Measurements from ENCODE around the gene MORN5. TPM values are rescaled to one million over a fixed set of nuclear protein-coding genes. Genes with fewer than 3 reads are reported as not detected.

The MORN5 gene
- total RNA-seq, 1 donor: not detected

DNA sequence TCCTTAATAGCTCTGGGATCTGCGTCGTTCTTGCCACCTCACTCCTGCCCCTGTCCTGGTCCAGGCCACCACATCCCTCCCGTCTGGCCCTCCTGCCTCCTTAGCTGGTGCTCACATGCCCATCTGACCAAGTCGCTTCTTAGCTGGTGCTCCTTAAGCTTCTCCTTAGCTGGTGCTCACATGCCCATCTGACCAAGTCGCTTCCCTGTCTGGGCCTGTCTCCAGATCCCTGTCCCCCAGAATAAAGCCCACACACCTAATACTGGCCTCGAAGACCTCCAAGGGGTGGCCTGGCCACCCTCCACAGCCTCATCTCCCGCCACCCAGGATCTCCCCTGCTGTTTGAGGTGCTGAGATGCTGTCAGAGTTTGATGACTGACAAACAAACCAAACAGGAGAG lies 35.2 kb upstream of the MORN5 start:
- TF ChIP-seq, protein P1, sequence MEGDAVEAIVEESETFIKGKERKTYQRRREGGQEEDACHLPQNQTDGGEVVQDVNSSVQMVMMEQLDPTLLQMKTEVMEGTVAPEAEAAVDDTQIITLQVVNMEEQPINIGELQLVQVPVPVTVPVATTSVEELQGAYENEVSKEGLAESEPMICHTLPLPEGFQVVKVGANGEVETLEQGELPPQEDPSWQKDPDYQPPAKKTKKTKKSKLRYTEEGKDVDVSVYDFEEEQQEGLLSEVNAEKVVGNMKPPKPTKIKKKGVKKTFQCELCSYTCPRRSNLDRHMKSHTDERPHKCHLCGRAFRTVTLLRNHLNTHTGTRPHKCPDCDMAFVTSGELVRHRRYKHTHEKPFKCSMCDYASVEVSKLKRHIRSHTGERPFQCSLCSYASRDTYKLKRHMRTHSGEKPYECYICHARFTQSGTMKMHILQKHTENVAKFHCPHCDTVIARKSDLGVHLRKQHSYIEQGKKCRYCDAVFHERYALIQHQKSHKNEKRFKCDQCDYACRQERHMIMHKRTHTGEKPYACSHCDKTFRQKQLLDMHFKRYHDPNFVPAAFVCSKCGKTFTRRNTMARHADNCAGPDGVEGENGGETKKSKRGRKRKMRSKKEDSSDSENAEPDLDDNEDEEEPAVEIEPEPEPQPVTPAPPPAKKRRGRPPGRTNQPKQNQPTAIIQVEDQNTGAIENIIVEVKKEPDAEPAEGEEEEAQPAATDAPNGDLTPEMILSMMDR (IDR thresholded peaks at IDR 0.05; ENCODE audit: insufficient read depth, low read length): no peak
- H3K4me3 ChIP-seq (ENCODE audit: low read depth, low read length): no peak overlapping the region
- no peak for DNase-seq (ENCODE audit: low read depth)

DNA sequence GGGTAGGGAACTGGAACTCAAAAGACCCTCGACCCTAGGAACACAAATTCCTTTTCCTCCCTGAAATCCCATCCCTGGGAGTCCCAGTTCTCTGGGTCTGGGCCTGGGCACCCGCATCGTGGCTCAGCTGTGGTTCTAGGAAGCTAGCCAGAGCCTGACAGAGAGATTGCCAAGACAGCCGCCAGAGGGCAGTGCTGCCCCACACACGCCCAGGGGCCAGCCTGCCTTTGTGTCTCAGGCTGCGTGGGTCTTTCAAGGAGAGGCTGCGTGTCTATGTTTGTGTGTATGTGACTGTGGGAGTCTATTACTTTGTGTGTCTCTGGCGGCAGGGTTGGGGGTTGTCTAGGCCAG lies 34.6 kb upstream of the MORN5 start:
- TF ChIP-seq, protein P1 (IDR thresholded peaks at IDR 0.05; ENCODE audit: insufficient read depth, low read length): peak; percentile 95
- DNase-seq (ENCODE audit: low read depth): peak; percentile 81
- no peak overlapping the region for H3K4me3 ChIP-seq (ENCODE audit: low read depth, low read length)

DNA sequence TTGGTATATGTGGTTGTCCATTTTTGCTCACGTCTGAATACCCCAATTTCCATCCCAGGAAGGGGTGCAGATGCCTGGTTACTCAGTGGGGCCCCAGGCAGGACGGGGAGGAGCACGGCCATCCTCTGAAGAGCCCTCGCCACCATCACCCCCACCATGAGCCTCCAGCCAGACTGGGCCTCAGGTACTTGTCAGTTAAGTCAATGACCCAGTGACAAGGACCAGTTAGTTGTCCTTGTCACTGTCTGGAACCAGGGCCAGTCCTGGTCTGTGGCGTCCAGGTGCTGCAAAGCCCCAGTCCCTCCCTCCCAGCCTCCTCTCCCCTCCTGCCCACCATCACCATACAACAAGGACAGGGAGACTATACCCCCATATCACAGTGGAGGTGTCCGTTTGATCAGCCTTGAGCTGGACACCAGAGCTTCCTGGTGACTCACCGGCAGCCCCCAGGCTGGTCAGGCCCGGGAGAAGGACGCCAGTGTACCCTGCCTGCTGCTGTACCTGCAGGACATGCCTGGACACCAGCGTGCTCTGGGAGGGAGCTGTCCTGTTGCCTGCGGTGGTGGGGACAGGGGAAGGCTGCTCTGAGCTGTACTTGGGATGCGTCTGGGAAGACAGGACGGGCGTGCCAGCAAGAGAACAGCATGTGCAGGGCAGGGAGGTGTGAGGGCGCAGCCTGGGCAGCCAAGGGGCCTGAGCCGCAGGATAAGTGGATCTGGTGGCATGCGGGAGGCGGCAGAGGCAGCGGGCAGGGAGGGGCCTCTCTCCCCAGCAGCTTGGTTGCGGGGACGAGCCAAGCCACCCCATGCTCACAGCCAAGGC lies 34.0 kb upstream of the MORN5 start:
- no peak overlapping the region for H3K4me3 ChIP-seq (ENCODE audit: low read depth, low read length)
- peak; percentile 6 for DNase-seq (ENCODE audit: low read depth)
- TF ChIP-seq, protein P1 (IDR thresholded peaks at IDR 0.05; ENCODE audit: insufficient read depth, low read length): no peak

DNA sequence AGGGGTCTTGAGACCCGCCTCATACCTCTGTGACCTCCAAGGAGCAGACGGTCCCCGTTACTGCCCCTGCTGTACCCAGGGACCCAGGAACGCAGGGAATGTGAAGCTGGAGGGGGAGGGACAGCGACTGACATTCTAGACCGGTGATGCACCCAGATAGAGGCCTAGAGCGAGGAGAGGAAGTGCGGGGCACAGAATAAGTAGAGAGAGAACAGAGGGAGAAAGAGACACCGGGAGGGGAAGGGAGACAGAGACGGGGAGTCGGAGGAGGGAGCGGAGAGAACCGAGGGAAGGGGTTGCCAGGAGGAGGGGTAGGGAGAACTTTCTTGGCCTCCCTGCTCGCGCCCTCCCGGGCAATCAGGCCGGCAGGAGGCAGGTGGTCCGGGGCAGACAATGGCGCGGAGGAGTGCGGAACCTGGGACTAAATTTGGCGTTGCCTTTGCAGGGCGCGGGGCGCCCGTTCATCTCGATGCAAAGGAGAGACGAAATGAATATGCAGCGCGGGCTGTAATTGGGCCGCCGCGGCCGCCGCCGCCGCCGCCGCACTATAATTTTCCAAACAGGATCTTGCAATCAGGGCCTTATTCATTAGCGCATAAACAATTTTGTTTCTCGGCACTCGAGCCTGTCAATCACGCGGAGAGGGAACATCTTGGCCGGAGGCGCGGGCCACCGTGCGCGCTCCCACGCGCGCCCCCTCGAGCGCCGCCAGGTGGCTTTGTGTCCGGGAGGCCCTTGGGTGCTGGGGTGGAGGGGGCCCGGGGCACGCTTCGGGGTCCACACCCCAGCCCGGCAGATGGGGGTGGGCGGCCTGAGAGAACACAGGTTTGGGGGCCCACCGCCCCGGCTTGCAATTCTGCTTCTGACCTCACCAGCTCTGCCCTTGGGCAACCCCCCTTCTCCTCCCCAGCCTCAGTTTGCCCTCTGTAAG lies 33.1 kb upstream of the MORN5 start:
- TF ChIP-seq, protein P1 (IDR thresholded peaks at IDR 0.05; ENCODE audit: insufficient read depth, low read length): no peak
- peak overlapping the region; percentile 39 for H3K4me3 ChIP-seq (ENCODE audit: low read depth, low read length)
- peak; percentile 33 for DNase-seq (ENCODE audit: low read depth)

DNA sequence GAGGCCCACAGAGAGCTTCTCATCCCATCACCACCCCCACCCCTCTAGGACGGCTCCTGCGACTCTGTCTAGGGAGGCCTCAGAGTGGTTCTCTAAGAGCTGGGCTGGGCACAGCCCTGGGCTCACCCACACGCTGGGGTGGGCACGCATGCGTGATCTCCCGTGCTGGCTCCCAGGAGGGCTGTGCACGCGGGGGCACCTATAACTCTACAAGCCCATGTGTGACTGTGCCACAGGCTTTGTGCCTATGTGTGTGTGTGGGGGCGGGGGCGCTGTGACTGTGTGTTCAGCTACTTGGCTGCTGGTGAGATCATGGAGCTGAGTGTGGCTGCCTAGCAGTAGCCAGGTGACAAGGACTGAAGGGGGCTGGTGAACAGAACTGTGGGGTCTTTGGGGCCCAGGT lies 32.3 kb upstream of the MORN5 start:
- DNase-seq (ENCODE audit: low read depth): no peak
- no peak overlapping the region for H3K4me3 ChIP-seq (ENCODE audit: low read depth, low read length)
- TF ChIP-seq, protein P1 (IDR thresholded peaks at IDR 0.05; ENCODE audit: insufficient read depth, low read length): no peak

DNA sequence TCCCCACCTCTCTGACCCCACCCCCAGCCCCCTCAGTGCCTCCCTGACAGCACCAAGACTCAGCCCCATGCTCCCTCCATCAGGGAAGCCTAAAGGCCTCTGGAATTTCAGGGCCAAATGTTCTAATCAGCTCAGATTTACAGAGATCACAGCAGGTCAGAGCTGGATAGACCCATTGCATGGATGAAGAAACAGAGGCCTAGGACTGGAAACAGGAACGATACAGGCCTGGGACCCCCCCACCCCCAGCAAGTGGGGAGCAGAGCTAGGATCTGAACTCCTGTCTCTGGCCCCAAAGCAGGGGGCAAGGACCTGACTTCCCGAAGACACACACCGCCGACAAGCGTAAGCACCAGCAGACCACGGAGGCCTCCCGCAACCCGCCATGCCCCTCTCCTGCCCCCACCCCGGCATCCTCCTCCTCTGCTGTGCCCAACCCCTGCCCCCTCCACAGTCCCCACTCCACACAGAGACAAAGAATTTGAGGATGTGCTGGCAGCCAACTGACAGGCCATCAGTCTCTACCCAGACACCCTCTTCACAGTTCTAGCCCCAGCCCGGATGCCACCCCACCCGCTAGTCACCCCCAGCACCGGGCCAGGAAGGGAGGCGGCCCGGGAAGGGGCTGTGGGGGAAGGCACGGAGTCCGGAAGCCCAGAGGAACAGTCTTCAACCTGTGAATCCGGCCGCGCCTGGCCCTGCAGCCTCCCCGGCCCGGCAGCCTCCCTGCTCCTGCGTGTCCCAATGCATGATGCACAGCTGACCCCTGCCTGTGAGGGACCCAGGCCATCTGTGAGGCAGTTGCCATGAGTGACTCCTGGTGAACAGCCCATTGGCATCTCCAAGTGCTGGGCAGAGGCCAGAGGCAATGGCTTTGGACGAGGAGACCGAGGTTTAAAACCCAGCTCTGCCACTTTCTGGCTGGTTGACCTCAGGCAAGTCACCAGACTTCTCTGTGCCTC lies 31.4 kb upstream of the MORN5 start:
- TF ChIP-seq, protein P1 (IDR thresholded peaks at IDR 0.05; ENCODE audit: insufficient read depth, low read length): no peak
- no peak overlapping the region for H3K4me3 ChIP-seq (ENCODE audit: low read depth, low read length)
- DNase-seq (ENCODE audit: low read depth): no peak

Data from fibroblast of the aortic adventitia (primary cell).